CD14-positive monocyte (primary cell): Measurements from ENCODE around the gene NOTCH1. TPM values are rescaled to one million over a fixed set of nuclear protein-coding genes. Genes with fewer than 3 reads are reported as not detected.

Source experiments
- DNase-seq, 3 donors: peaks; one replicate each; pipeline ENCODE4 v3.0.0-alpha.2; 2011 to 2022
- H2AFZ ChIP-seq: 2 replicates; pipeline ENCODE4 v1.6.0; 2012; ENCODE audit warnings: mild to moderate bottlenecking, low read depth, low read length, inconsistent platforms; ENCODE audit not compliant: insufficient read depth, poor library complexity, severe bottlenecking
- H3K27ac ChIP-seq, 2 donors: 1 replicate in 1 of 2; 2 replicates in 1 of 2; pipeline ENCODE4 v1.5.1; 2012 to 2013; ENCODE audit warnings: low read length in 2 of 2, control low read depth in 1 of 2, inconsistent platforms in 1 of 2, low read depth in 1 of 2, mild to moderate bottlenecking in 1 of 2
- H3K27me3 ChIP-seq, 2 donors: one replicate each; pipeline versions ENCODE4 v1.6.0 to v1.6.1; 2011 to 2013; ENCODE audit warnings: low read length in 2 of 2; ENCODE audit not compliant: control insufficient read depth in 2 of 2, insufficient read depth in 2 of 2
- H3K36me3 ChIP-seq, 2 donors: replicated peaks in 1 of 2; 1 replicate in 1 of 2; 2 replicates in 1 of 2; pipeline versions ENCODE4 v1.5.1 to v1.6.1; 2012 to 2013; ENCODE audit warnings: low read length in 2 of 2, control low read depth in 1 of 2, inconsistent platforms in 1 of 2, mild to moderate bottlenecking in 1 of 2; ENCODE audit not compliant: insufficient read depth in 2 of 2, control insufficient read depth in 1 of 2
- H3K4me1 ChIP-seq, 2 donors: 1 replicate in 1 of 2; 2 replicates in 1 of 2; pipeline versions ENCODE4 v1.5.1 to v1.6.1; 2012 to 2013; ENCODE audit warnings: low read length in 2 of 2, control low read depth in 1 of 2, inconsistent platforms in 1 of 2, mild to moderate bottlenecking in 1 of 2, moderate library complexity in 1 of 2; ENCODE audit not compliant: insufficient read depth in 2 of 2, control insufficient read depth in 1 of 2
- H3K4me2 ChIP-seq: replicated peaks from 2 replicates; pipeline ENCODE3; 2012; ENCODE audit warnings: low read length, moderate library complexity, mild to moderate bottlenecking; ENCODE audit not compliant: poor library complexity, severe bottlenecking; ENCODE audit errors: extremely low read depth
- H3K4me3 ChIP-seq, 3 experiments: fragments of 200-600 bp in 1 of 3; sonication (generic) in 1 of 3; replicated peaks in 1 of 3; 1 replicate in 2 of 3; 2 replicates in 1 of 3; pipeline ENCODE4 v1.5.1; 2011 to 2013; ENCODE audit warnings: low read length in 3 of 3, mild to moderate bottlenecking in 3 of 3, control low read depth in 2 of 3, low read depth in 2 of 3, inconsistent platforms in 1 of 3, moderate library complexity in 1 of 3
- H3K79me2 ChIP-seq: 2 replicates; pipeline ENCODE4 v1.6.0; 2012; ENCODE audit warnings: mild to moderate bottlenecking, control low read depth, inconsistent platforms, low read length, moderate library complexity; ENCODE audit not compliant: insufficient read depth
- H3K9ac ChIP-seq: 2 replicates; pipeline ENCODE4 v1.6.0; 2017; ENCODE audit warnings: low read length, mild to moderate bottlenecking; ENCODE audit not compliant: insufficient read depth, poor library complexity, severe bottlenecking
- H3K9me3 ChIP-seq, 2 donors: replicated peaks in 1 of 2; 1 replicate in 1 of 2; 2 replicates in 1 of 2; pipeline versions ENCODE4 v1.5.1 to v1.6.1; 2012 to 2013; ENCODE audit warnings: low read length in 2 of 2, control low read depth in 1 of 2; ENCODE audit not compliant: control insufficient read depth in 1 of 2, insufficient read depth in 1 of 2
- H4K20me1 ChIP-seq: 2 replicates; pipeline ENCODE4 v1.6.0; 2012; ENCODE audit warnings: mild to moderate bottlenecking, low read length, control low read depth, moderate library complexity; ENCODE audit not compliant: insufficient read depth
- H3K27ac Mint-ChIP-seq, 7 donors: one replicate each; pipeline ENCODE4 v1.8.0; 2020; ENCODE audit warnings: mild to moderate bottlenecking in 7 of 7, mixed read lengths in 7 of 7, moderate library complexity in 6 of 7, inconsistent platforms in 2 of 7
- H3K27me3 Mint-ChIP-seq, 3 donors: one replicate each; pipeline ENCODE4 v1.8.0; 2021 to 2022; ENCODE audit warnings: low read depth in 3 of 3, mild to moderate bottlenecking in 3 of 3, mixed read lengths in 3 of 3, moderate library complexity in 3 of 3, inconsistent platforms in 1 of 3
- H3K36me3 Mint-ChIP-seq, 2 donors: one replicate each; pipeline ENCODE4 v1.8.0; 2020; ENCODE audit warnings: mixed read lengths in 2 of 2, inconsistent platforms in 1 of 2, mild to moderate bottlenecking in 1 of 2
- H3K4me1 Mint-ChIP-seq: one replicate; pipeline ENCODE4 v1.8.0; 2020; ENCODE audit warnings: mild to moderate bottlenecking, mixed read lengths
- H3K4me3 Mint-ChIP-seq, 2 donors: one replicate each; pipeline ENCODE4 v1.8.0; 2020; ENCODE audit warnings: mild to moderate bottlenecking in 2 of 2, mixed read lengths in 2 of 2, moderate library complexity in 1 of 2
- H3K9me3 Mint-ChIP-seq, 7 donors: one replicate each; pipeline ENCODE4 v1.8.0; 2020 to 2022; ENCODE audit warnings: mixed read lengths in 7 of 7, mild to moderate bottlenecking in 6 of 7, moderate library complexity in 6 of 7, inconsistent platforms in 2 of 7
- CTCF ChIP-seq: fragments of 200-600 bp; IDR thresholded peaks from one replicate; pipeline ENCODE4 v1.8.0; 2022; ENCODE audit warnings: antibody characterized with exemption, mild to moderate bottlenecking
- WGBS: methylation state at CpG from one replicate; pipeline ENCODE4 v1.1.5; 2013; ENCODE audit warnings: missing lambda C conversion rate; ENCODE audit not compliant: insufficient coverage; 5-methylcytosine and 5-hydroxymethylcytosine counted together
- intact Hi-C, 2 donors: fragments of 100-400 bp; cut with micrococcal nuclease; formaldehyde crosslinking; loops; one replicate each; pipeline versions ENCODE4 v1.15.0 to v1.15.1; 2023
- polyA plus RNA-seq, 3 donors: library from polyadenylated mRNA; depleted of rRNA in 1 of 3; unstranded in 2 of 3; stranded (reverse) in 1 of 3; fragments of 300-500 nt in 2 of 3; fragments of >200 nt in 1 of 3; fragmentation: Illumina TruSeq in 2 of 3; gene quantifications; 1 replicate in 2 of 3; 2 replicates in 1 of 3; pipeline ENCODE4 v1.2.3, GENCODE V29; 2012 to 2021

NOTCH1 gene
- polyA plus RNA-seq, 3 donors: 1.4 to 33.0 (median 2.2) TPM

GRCh38 chr9:136521537-136521936 lies 24.3 kb downstream of the NOTCH1 start:
- Histone ChIP-seq H3K9ac (peak overlapping the region; percentile 84), H3K4me1 (peaks cover 30 to 34% of the 10 kb centered on the region in 2 donors), H3K4me3 (peak overlapping the region in 1 of 3 experiments; percentile 19), H3K27me3 (no peaks in the 10 kb centered on the region), H2AFZ (no peak overlapping the region), H4K20me1 (peaks cover 45% of the 10 kb centered on the region), H3K79me2 (peaks cover 36% of the 10 kb centered on the region), H3K27ac (peak overlapping the region; percentile 86 to 99), H3K4me2 (peak overlapping the region; percentile 35), H3K9me3 (no peaks in the 10 kb centered on the region), H3K36me3 (peaks cover 42 to 53% of the 10 kb centered on the region in 2 donors)
- Mint-ChIP-seq H3K27me3 (peaks cover 0 to 4% (median 2%) of the 10 kb centered on the region in 3 donors), H3K27ac (peak overlapping the region; percentile 93 to 97 (median 95)), H3K9me3 (no peaks in the 10 kb centered on the region), H3K36me3 (peaks cover 44 to 62% of the 10 kb centered on the region in 2 donors), H3K4me3 (peak overlapping the region; percentile 52 to 75), H3K4me1 (peaks cover 21% of the 10 kb centered on the region)
- peak; percentile 96 to 98 (median 98) for DNase-seq
- intact Hi-C loops: no loop called here
- 24% methylated on average over 8 of the region's 10 CpGs for WGBS
- no peak for TF ChIP-seq CTCF

- intact Hi-C loops: no loop called here
- Mint-ChIP-seq H3K4me1 (peaks cover 21% of the 10 kb centered on the region), H3K36me3 (peaks cover 46 to 66% of the 10 kb centered on the region in 2 donors), H3K27ac (peak overlapping the region in 4 of 7 donors; percentile 27 to 97 (median 60)), H3K27me3 (peaks cover 0 to 5% (median 0%) of the 10 kb centered on the region in 3 donors), H3K4me3 (no peak overlapping the region), H3K9me3 (no peaks in the 10 kb centered on the region)
- DNase-seq: no peak
- H3K9me3 ChIP-seq: no peaks in the 10 kb centered on the region
- H3K27ac ChIP-seq: peak overlapping the region in 1 of 2 donors; percentile 28
- H2AFZ ChIP-seq: no peak overlapping the region
- no peak overlapping the region for H3K4me2 ChIP-seq
- H3K4me1 ChIP-seq: peaks cover 30 to 34% of the 10 kb centered on the region in 2 donors
- peaks cover 44% of the 10 kb centered on the region for H4K20me1 ChIP-seq
- H3K4me3 ChIP-seq: no peak overlapping the region
- H3K9ac ChIP-seq: no peak overlapping the region
- 97% methylated on average over 17 of the region's 20 CpGs for WGBS
- peaks cover 56 to 68% of the 10 kb centered on the region in 2 donors for H3K36me3 ChIP-seq
- peaks cover 23% of the 10 kb centered on the region for H3K79me2 ChIP-seq
- TF ChIP-seq CTCF: no peak
- no peaks in the 10 kb centered on the region for H3K27me3 ChIP-seq
These were observed 25.8 kb downstream of the NOTCH1 start for GRCh38 chr9:136520053-136520540.
